ENCODE data around the gene JPT2.
"Not testable (repeated sequence)": the region's sequence is repeated elsewhere in the genome, so short reads cannot be mapped to it uniquely, and the experiment has no call there.

JPT2 gene

DNA sequence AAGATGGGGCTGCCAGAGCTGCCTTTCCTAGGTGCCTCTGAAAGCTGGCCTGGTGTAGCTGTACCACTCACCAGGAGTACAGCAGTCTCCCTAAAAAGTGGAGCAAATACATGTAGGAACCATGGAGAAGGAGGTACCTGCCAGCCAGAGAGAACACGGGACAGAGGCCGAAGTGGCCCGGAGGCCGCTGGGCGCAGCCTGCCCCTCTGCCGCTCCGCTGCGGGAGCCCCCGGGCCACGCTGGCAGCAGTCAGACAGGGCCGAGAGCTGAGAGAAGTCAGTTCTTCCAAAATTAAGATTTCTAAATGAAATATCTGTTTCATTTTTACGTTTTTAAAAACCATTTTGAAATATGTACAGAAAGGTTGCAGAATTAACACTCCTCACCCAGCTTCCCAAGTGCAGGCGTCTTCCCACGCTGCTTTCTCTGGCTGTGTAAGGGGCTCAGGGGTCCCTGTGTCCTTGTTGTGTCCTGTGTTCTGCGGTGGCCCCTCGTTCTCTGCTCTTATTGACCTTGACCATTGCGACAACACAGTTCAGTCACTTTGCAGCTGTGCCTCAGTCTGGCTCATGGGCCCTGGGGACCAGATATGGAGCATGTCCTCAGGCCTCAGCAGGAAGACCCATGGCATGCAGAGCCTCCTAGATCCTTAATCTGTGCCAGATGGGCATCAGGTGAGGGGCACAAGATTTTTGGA lies 32.9 kb downstream of the JPT2 start:
- DNase-seq = no peak

DNA sequence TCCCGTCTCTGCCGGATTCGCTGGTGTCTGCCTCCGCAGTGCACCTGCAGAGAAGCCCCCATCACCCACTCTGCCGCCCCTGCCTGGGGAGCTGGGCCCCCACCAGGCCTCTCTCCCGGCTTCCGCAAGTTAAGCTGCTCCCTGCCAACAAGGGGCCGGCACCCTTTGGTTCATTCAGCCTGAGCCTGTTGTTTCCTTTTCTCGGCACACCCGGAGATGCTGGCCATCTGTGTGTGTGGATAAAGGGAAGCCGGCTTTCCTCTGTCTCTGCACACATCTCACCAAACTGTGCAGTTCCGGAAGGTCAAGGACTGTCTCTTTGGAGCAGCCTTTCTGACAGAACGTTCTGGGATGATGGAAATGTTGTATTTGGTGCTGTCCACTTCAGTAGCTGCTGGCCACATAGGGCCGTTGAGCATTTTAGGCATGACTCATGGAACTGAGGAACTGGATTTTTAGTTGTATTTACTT lies 34.7 kb downstream of the JPT2 start:
- peak; percentile 34 to 47 for DNase-seq

- no peak for DNase-seq
These were observed 35.3 kb downstream of the JPT2 start for GRCh38 chr16:1713331-1713730.

DNA sequence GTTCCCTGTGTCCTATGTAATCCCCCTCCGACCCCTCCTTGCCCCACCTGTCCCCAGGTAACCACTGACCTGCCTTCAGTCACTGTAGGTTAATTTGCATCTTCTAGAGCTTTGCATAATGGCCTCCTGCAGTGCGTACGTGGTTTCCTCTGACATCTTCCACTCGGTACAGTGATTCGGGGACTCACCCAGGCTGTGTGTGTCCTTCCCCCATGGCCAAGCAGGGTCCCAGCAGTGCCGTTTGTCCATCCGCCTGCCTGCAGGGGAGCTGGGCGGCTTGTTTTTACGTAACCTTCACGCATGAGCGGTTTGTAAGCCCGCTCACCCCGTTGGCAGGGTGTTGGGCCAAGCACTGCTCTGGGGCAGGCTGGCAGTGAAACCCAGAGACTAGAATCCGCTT lies 35.9 kb downstream of the JPT2 start:
- DNase-seq = no peak

DNA sequence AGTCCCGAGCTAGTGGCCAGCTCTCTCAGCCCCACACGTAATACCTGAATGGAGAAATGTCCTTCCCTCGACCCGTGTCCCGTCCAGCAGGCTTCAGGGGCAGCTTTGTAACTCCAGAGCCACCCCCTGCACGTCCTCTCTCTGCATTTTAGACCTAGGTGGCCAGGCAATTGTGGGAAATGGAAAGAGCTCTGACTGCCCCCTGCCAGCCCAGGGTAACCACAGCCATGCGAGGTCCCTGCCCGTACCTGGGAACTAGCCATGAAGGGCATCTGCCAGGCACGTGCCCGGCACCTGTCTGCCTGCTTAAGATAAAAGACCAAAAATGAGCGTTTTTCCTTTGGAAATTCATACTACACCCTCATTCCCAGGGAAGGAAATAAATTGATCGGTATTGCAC lies 37.1 kb downstream of the JPT2 start:
- no peak for DNase-seq

DNA sequence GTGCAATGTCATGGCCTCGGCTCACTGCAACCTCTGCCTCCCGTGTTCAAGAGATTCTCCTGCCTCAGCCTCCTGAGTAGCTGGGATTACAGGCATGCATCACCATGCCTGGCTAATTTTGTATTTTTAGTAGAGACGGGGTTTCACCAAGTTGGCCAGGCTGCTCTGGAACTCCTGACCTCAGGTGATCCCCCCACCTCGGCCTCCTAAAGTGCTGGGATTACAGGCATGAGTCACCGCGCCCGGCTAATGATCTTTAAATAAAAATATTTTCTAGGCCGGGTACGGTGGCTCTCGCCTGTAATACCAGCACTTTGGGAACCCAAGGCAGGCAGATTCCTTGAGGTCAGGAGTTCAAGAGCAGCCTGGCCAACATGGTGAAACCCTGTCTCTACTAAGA lies 40.2 kb downstream of the JPT2 start:
- not testable (repeated sequence) for DNase-seq

DNA sequence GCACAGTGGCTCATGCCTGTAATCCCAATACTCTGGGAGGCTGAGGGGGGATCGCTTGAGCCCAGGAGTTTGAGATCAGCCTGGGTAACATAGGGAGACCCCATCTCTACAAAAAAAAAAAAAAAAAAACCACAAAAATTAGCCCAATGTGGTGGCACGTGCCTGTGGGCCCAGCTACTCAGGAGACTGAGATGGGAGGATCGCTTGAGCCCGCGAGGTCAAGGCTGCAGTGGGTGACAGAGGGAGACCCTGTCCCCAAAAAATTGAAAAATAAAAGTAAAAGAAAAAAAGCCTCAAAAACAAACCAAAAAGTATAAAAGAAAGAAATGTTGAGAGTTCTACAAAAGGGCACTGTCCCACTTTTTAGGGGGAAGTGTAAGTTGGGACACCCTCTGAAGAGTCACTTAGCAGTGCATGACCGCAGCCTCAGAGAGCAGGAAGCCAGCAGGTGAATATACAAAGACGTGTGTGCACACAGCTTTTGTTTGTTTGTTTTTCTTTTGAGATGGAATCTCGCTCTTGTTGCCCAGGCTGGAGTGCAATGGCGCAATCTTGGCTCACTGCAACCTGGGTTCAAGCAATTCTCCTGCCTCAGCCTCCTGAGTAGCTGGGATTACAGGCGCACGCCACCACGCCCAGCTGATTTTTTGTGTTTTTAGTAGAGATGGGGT lies 41.6 kb downstream of the JPT2 start:
- DNase-seq = not testable (repeated sequence)

DNA sequence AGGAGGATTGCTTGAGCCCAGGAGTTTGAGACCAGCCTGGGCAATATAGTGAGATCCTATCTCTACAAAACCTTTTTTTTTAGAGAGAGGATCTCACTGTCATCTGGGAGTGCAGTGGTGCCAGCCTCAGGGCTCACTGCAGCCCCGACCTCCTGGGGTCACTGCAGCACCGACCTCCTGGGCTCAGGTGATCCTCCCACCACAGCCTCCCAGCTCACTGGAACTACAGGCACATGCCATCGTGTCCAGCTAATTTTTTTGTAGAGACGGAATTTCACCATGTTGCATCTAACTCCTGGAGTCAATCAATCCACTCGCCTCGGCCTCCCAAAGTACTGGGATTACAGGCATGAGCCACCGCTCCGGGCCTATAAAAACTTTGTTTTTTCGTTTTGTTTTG lies 43.3 kb downstream of the JPT2 start:
- no peak for DNase-seq

DNA sequence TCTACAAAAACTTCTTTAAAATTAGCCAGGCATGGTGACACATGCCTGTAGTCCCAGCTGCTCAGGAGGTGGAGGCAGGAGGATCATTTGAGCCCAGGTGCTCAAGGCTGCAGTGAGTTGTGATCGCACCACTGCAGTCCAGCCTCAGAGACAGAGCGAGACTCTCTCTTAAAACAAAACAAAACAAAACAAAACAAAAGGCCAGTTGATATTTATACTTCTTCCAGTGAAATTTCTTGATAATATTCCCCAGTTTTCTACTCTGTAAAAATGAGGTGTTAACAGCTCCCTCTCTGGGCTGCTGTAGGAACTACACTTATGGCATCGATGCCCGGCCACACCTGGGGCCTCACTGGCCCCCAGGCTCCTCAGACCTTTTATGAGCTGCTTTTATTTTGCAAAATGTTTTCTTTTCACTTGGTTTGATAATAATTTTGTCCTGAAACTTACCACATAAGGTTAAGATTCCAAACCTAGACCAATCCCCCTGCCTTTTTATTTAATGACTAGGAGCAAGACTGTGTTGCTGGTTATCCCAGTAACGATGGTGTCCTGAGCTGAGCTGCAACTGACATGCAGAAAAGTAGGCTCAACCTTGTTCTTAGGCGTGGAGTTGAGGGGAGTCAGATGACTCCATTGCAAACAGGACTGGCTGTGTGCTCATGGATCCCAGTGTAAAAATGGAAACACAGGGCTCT lies 45.5 kb downstream of the JPT2 start:
- DNase-seq = peak in 1 of 2 experiments; percentile 15

DNA sequence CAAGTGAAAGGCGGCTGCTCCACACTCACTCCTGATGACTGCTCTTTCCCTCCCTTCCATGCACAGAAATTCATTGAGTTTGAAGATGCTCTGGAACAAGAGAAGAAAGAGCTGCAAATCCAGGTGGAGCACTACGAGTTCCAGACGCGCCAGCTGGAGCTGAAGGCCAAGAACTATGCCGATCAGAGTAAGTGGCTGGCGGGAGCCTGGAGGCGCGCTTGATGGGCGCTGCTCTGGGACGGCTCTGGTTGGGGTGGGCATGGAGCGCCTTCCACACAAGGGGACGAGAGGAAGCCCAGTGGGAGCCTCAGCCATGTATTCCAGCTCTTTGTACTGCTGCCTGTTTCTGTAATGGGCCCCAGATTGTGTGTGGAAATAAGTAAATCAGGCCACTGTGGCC lies 46.4 kb downstream of the JPT2 start:
- no peak for DNase-seq

GRCh38 chr16:1726661-1727502 lies 48.8 kb downstream of the JPT2 start:
- DNase-seq = no peak

DNA sequence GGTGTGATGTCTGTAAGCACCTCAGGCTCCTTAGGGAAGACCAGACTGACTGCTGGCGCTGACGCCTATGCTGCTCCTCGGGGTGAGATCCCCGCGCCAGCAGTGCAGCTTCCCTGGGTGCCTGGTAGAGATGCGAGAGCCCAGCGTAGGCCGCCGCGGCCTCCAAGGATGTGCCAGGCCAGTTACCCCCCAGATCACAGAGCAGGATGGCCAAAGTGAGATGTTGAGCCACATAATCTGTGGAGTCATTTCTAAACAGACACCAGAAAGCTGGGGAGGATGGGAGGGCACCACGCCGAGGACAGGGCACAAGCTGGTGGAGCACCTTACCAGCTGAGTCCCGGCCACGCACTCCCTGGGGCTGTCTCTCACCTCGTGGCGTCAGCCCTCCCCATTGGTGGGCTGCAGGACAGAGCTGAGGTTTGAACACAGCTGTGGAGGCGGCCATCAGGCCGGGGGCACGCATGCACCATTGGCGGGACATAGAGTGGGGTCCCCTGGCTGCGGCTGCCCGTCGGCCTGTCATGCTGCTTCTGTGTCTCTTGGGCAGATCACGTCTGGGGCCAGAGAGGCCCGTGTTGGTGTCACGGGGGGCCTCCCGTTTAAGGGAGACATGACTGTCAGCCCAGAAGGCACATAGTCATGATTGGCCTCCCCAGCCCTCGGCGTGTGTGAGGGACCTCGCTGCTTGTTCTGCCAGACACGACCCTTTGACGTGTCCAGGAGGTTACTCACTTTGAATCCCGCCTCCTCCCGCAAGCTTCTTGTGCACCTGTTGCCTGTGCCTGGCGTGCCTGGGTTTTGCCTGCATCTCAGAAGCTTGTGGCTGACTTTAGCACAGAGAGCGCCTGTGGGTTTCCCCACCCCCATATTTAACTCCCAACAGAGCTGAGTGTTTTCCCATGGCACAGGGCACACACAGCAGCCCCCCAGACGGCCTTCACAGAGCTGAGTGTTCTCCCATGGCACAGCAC lies 49.9 kb downstream of the JPT2 start:
- DNase-seq = no peak

DNA sequence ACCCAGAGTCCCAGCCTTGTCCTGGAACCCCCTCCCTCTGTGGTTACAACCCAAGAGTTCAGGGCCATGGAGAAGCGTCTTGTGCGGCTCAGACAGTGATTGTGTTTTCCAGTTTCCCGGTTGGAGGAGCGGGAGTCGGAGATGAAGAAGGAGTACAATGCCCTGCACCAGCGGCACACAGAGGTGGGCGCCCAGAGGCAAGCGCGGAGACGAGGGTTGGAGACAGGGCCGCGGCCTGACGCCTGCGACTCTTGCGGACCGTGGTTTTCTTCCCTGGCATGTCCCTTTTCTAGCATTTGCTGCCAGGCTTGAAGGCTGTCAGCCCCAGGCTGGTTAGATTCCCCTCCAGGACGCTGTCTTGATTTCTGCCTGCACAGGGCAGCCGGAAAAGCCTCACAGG lies 50.9 kb downstream of the JPT2 start:
- no peak for DNase-seq

GRCh38 chr16:1729445-1729844 lies 51.4 kb downstream of the JPT2 start:
- DNase-seq = no peak

DNA sequence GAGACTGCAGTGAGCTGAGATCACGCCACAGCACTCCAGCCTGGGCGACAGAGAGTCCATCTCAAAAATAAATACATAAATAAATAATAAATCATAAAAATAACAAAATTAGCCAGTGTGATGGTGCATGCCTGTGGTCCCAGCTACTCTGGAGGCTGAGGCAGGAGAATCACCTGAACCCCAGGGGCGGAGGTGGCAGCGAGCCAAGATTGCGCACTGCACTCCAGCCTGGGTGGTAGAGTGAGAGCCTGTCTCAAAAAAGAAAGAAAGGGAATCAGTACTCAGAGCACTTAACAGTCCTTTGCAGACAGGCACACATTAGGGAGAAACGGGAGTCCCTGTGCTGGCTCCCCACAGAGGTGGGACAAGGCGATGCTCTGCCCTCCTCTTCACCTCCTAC lies 53.0 kb downstream of the JPT2 start:
- no peak for DNase-seq

- no peak for DNase-seq
These were observed 53.5 kb downstream of the JPT2 start for GRCh38 chr16:1731603-1732002.

GRCh38 chr16:1732071-1732470 lies 54.0 kb downstream of the JPT2 start:
- DNase-seq = no peak

DNA sequence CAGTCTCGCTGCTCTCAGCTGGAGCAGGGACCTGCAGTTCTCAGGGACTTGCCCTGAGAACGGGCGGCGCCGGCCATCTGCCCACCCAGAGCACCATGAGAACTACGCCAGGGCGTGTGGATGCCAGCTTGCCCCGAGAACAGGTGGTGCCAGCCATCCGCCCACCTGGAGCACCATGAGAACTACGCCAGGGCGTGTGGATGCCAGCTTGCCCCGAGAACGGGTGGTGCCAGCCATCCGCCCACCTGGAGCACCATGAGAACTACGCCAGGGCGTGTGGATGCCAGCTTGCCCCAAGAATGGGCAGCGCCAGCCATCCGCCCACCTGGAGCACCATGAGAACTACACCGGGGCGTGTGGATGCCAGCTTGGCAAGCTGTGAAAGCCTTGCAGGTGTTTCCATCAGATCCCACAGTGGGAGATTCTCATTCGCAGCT lies 54.5 kb downstream of the JPT2 start:
- DNase-seq = not testable (repeated sequence)

DNA sequence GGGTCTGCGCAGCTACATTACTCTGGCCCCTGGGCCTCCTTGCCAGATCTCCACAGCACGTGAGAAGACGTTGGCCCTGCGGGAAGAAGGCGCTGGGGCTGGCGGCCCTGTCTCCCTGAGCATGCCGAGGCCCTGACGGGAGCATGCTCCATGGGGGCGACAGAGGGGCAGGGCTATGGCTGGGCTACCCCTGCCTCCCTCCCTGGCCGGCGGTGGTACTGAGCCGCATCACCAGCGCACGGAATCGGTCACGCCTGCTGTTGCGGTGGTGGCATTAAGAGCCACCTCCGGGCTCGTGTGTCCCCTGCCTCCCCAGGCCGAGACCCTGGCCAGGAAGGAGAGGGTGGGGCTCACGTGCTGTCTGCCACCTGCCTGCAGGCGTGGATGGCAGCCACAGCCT lies 56.0 kb downstream of the JPT2 start:
- no peak for DNase-seq

GRCh38 chr16:1734816-1735215 lies 56.7 kb downstream of the JPT2 start:
- no peak for DNase-seq

DNA sequence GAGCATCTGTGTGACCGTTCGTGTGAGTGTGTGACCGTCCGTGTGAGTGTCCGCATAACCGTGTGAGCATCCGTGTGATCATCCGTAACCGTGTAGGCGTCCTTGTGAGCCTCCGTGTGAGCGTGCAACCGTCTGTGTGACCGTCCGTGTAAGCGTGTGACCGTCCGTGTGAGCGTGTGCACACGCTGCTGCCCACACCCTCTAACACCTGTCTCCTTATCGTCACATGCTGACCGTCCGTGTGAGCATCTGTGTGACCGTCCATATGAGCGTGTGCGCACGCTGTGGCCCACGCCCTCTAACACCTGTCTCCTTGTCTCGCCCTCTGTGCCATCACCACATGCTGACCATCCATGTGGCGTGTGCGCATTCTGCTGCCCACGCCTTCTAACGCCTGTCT lies 62.2 kb downstream of the JPT2 start:
- no peak for DNase-seq

Data from Kasumi-1 (cell line).